Measurements from ENCODE around the gene PCCA.

DNA sequence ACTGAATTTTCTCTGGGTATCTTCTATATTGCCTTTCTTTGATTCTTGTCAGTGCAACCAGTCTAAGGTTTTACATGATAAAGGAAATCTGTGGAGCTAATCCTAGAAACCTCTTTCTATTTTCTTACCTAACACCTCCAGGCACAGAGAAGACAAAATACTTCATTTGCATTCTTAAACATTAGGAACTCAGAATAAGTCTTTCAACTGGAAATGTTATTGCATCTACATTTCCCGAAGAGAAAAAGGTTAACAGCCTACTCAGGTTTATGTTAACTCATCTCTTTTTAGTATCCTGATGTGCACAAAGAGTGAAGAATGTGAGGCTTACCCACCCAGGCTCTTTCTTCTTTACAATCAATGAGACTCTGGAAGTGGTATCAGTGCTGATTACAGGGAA is 106.7 kb downstream of the PCCA start:
- no peak for TF ChIP-seq POLR2AphosphoS5 (IDR thresholded peaks at IDR 0.05)
- TF ChIP-seq, protein P1, sequence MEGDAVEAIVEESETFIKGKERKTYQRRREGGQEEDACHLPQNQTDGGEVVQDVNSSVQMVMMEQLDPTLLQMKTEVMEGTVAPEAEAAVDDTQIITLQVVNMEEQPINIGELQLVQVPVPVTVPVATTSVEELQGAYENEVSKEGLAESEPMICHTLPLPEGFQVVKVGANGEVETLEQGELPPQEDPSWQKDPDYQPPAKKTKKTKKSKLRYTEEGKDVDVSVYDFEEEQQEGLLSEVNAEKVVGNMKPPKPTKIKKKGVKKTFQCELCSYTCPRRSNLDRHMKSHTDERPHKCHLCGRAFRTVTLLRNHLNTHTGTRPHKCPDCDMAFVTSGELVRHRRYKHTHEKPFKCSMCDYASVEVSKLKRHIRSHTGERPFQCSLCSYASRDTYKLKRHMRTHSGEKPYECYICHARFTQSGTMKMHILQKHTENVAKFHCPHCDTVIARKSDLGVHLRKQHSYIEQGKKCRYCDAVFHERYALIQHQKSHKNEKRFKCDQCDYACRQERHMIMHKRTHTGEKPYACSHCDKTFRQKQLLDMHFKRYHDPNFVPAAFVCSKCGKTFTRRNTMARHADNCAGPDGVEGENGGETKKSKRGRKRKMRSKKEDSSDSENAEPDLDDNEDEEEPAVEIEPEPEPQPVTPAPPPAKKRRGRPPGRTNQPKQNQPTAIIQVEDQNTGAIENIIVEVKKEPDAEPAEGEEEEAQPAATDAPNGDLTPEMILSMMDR (IDR thresholded peaks at IDR 0.05): no peak
